Measurements from ENCODE around the gene TNFAIP8L3. TPM values are rescaled to one million over a fixed set of nuclear protein-coding genes. Genes with fewer than 3 reads are reported as not detected.

TNFAIP8L3 gene
- total RNA-seq, 1 donor from 2014 or later: 4.6 TPM

DNA sequence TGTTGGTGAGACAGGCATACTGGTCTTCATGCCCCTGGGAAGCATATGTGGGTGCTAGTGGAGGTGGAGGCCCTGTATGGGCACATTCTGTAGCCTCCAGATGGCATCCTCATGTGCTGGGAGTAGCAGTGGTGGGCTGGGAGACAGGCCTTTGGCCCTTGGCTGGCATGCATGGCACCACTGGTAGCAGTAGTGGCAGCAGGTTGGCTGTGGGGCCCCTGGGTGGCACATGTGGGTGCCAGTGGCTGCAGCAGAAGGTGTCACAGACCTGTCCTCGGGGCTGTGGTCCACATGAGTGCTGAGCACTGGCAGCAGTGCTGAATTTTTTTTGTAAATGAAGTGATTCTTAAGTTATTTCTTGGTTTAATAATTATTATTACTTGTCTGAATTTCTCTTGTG is 71.2 kb downstream of the TNFAIP8L3 start:
- H3K4me3 Mint-ChIP-seq (ENCODE audit: unreplicated experiment): no peak overlapping the region
- H3K27ac Mint-ChIP-seq (ENCODE audit: unreplicated experiment): no peak overlapping the region
- peaks cover 17% of the 10 kb centered on the region for H3K9me3 Mint-ChIP-seq (ENCODE audit: low read depth)
- TF ChIP-seq, protein P1, sequence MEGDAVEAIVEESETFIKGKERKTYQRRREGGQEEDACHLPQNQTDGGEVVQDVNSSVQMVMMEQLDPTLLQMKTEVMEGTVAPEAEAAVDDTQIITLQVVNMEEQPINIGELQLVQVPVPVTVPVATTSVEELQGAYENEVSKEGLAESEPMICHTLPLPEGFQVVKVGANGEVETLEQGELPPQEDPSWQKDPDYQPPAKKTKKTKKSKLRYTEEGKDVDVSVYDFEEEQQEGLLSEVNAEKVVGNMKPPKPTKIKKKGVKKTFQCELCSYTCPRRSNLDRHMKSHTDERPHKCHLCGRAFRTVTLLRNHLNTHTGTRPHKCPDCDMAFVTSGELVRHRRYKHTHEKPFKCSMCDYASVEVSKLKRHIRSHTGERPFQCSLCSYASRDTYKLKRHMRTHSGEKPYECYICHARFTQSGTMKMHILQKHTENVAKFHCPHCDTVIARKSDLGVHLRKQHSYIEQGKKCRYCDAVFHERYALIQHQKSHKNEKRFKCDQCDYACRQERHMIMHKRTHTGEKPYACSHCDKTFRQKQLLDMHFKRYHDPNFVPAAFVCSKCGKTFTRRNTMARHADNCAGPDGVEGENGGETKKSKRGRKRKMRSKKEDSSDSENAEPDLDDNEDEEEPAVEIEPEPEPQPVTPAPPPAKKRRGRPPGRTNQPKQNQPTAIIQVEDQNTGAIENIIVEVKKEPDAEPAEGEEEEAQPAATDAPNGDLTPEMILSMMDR (IDR thresholded peaks at IDR 0.05): no peak
- no peaks in the 10 kb centered on the region for H3K27me3 Mint-ChIP-seq (ENCODE audit: low read depth)
- peaks cover 22% of the 10 kb centered on the region for H3K4me1 Mint-ChIP-seq (ENCODE audit: low read depth)
- no peak for DNase-seq (ENCODE audit: low spot score)
- H3K36me3 Mint-ChIP-seq (ENCODE audit: low read depth): peaks cover 16% of the 10 kb centered on the region

DNA sequence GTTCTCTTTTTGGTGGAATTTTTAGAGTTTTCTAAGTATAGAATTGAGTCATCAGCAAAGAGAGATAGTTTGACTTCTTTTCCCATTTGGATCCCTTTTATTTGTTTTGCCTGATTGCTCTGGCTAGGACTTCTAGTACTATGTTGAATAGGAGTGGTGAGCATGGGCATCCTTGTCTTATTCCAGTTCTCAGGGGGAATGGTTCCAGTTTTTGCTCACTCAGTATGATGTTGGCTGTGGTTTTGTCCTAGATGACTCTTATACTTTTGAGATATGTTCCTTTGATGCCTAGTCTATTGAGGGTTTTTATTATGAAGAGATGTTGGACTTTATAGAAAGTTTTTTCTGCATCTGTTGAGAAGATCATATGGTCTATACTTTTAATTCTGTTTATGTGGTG is 72.5 kb downstream of the TNFAIP8L3 start:
- H3K27me3 Mint-ChIP-seq (ENCODE audit: low read depth): no peaks in the 10 kb centered on the region
- H3K9me3 Mint-ChIP-seq (ENCODE audit: low read depth): peaks cover 17% of the 10 kb centered on the region
- DNase-seq (ENCODE audit: low spot score): no peak
- H3K4me3 Mint-ChIP-seq (ENCODE audit: unreplicated experiment): no peak overlapping the region
- H3K36me3 Mint-ChIP-seq (ENCODE audit: low read depth): peaks cover 16% of the 10 kb centered on the region
- H3K27ac Mint-ChIP-seq (ENCODE audit: unreplicated experiment): no peak overlapping the region
- H3K4me1 Mint-ChIP-seq (ENCODE audit: low read depth): peaks cover 22% of the 10 kb centered on the region
- TF ChIP-seq, protein P1 (IDR thresholded peaks at IDR 0.05): no peak

DNA sequence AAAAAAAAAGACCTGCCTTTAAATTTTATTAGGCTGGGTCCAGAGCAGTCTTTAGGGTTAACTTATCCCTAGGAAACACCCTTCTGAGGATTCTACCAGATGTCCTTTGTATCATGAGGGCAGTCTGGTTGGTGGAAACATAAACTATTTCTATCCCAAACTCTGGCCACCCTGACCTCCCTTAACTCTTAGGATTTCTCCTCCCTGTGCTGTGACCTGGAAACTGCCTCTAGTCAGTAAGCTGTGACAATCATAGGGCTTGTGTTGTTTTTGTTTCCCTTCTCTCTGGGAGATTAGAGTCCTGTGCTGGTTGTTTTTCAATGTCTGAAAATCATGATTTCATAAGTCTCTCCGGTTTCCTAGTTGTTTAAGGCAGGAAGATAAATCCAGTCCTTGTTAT is 78.1 kb downstream of the TNFAIP8L3 start:
- TF ChIP-seq, protein P1 (IDR thresholded peaks at IDR 0.05): no peak
- no peak overlapping the region for H3K4me3 Mint-ChIP-seq (ENCODE audit: unreplicated experiment)
- peak overlapping the region; percentile 33 for H3K27ac Mint-ChIP-seq (ENCODE audit: unreplicated experiment)
- H3K4me1 Mint-ChIP-seq (ENCODE audit: low read depth): peaks cover under 1% of the 10 kb centered on the region
- H3K27me3 Mint-ChIP-seq (ENCODE audit: low read depth): no peaks in the 10 kb centered on the region
- H3K9me3 Mint-ChIP-seq (ENCODE audit: low read depth): peaks cover 20% of the 10 kb centered on the region
- DNase-seq (ENCODE audit: low spot score): no peak
- H3K36me3 Mint-ChIP-seq (ENCODE audit: low read depth): peaks cover 19% of the 10 kb centered on the region

DNA sequence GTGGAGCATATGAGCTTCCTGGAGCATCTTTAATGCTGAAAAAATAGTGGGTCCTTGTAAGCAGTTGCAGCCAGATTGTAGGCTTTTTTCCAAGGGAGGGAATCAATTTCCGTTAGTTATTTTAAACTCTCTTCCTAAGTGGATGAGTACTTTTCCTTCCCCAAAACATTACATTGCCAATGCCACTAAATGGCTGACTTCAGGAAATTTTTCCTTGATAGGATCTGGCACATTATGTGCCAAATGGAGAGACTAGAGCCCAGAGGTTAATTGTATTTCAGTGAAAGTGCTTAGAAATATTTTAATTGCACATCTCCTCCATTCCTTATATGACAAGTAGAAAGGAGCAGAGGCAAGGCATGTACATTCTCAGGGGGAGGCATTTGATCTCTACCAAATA is 83.5 kb downstream of the TNFAIP8L3 start:
- Mint-ChIP-seq H3K27ac (ENCODE audit: unreplicated experiment) (no peak overlapping the region), H3K27me3 (ENCODE audit: low read depth) (no peaks in the 10 kb centered on the region), H3K9me3 (ENCODE audit: low read depth) (peaks cover 24% of the 10 kb centered on the region), H3K4me3 (ENCODE audit: unreplicated experiment) (no peak overlapping the region), H3K36me3 (ENCODE audit: low read depth) (peaks cover 29% of the 10 kb centered on the region), H3K4me1 (ENCODE audit: low read depth) (no peaks in the 10 kb centered on the region)
- TF ChIP-seq, protein P1 (IDR thresholded peaks at IDR 0.05): no peak
- no peak for DNase-seq (ENCODE audit: low spot score)

DNA sequence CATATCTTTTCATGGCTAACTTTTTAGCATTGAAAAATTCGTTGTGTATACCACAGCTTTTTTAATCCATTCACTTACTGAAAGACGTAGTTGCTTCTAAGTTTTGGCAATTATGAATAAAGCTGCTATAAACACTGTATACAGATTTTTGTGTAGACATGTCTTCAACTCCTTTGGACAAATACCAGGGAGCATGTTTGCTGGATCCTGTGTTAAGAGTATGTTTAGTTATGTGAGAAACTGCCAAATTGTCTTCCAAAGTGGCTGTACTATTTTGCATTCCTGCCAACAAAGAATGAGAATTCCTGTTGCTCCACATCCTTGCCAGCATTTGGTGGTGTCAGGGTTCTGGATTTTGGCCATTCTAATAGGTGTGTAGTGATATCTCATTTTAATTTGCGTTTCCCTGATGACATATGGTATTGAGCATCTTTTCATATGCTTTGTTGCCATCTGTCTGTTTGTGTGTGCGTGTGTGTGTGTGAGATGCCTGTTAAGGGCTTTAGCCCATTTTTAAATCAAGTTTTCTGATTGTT is 87.5 kb downstream of the TNFAIP8L3 start:
- TF ChIP-seq, protein P1 (IDR thresholded peaks at IDR 0.05): no peak
- H3K27me3 Mint-ChIP-seq (ENCODE audit: low read depth): no peaks in the 10 kb centered on the region
- no peaks in the 10 kb centered on the region for H3K4me1 Mint-ChIP-seq (ENCODE audit: low read depth)
- H3K9me3 Mint-ChIP-seq (ENCODE audit: low read depth): peaks cover 21% of the 10 kb centered on the region
- DNase-seq (ENCODE audit: low spot score): no peak
- peaks cover 39% of the 10 kb centered on the region for H3K36me3 Mint-ChIP-seq (ENCODE audit: low read depth)
- no peak overlapping the region for H3K27ac Mint-ChIP-seq (ENCODE audit: unreplicated experiment)
- no peak overlapping the region for H3K4me3 Mint-ChIP-seq (ENCODE audit: unreplicated experiment)

Other genes with a start within 250 kb of the TNFAIP8L3 start
- gene AP4E1, start 186.2 kb downstream of the TNFAIP8L3 start, total RNA-seq: 12.0 to 13.2 TPM (median 13.1 TPM) in 3 replicates
- gene CYP19A1, start 243.7 kb upstream of the TNFAIP8L3 start, total RNA-seq: 1.3 TPM in 1 of 3 replicates, not detected in the others
- gene GLDN, start 246.7 kb upstream of the TNFAIP8L3 start, total RNA-seq: 0.29 to 0.41 TPM (median 0.35 TPM) in 3 replicates